IPS-20b (cell line): ENCODE results near the gene LRWD1.
"Not testable (repeated sequence)": the region's sequence is repeated elsewhere in the genome, so short reads cannot be mapped to it uniquely, and the experiment has no call there.

Experiments
- H3K27ac ChIP-seq: one replicate; pipeline ENCODE4 v1.5.1; 2013; ENCODE audit warnings: low read length
- H3K27me3 ChIP-seq: 2 replicates; pipeline ENCODE4 v1.6.1; 2013; ENCODE audit warnings: mild to moderate bottlenecking, low read length, inconsistent platforms; ENCODE audit not compliant: insufficient read depth
- H3K36me3 ChIP-seq: 2 replicates; pipeline ENCODE4 v1.6.1; 2013; ENCODE audit warnings: low read depth, mild to moderate bottlenecking, inconsistent platforms, low read length, moderate library complexity; ENCODE audit not compliant: insufficient read depth
- H3K4me1 ChIP-seq: 2 replicates; pipeline ENCODE4 v1.6.1; 2013; ENCODE audit warnings: mild to moderate bottlenecking, control low read depth, inconsistent platforms, low read length, moderate library complexity; ENCODE audit not compliant: insufficient read depth
- H3K4me3 ChIP-seq: 2 replicates; pipeline ENCODE4 v1.5.1; 2013; ENCODE audit warnings: mild to moderate bottlenecking, low read length, inconsistent platforms
- H3K9ac ChIP-seq: 2 replicates; pipeline ENCODE4 v1.6.1; 2013; ENCODE audit warnings: low read depth, mild to moderate bottlenecking, inconsistent platforms, low read length, moderate library complexity
- H3K9me3 ChIP-seq: 2 replicates; pipeline ENCODE4 v1.6.1; 2013; ENCODE audit warnings: mild to moderate bottlenecking, low read depth, low read length, inconsistent platforms; ENCODE audit not compliant: insufficient read depth

Gene LRWD1

DNA sequence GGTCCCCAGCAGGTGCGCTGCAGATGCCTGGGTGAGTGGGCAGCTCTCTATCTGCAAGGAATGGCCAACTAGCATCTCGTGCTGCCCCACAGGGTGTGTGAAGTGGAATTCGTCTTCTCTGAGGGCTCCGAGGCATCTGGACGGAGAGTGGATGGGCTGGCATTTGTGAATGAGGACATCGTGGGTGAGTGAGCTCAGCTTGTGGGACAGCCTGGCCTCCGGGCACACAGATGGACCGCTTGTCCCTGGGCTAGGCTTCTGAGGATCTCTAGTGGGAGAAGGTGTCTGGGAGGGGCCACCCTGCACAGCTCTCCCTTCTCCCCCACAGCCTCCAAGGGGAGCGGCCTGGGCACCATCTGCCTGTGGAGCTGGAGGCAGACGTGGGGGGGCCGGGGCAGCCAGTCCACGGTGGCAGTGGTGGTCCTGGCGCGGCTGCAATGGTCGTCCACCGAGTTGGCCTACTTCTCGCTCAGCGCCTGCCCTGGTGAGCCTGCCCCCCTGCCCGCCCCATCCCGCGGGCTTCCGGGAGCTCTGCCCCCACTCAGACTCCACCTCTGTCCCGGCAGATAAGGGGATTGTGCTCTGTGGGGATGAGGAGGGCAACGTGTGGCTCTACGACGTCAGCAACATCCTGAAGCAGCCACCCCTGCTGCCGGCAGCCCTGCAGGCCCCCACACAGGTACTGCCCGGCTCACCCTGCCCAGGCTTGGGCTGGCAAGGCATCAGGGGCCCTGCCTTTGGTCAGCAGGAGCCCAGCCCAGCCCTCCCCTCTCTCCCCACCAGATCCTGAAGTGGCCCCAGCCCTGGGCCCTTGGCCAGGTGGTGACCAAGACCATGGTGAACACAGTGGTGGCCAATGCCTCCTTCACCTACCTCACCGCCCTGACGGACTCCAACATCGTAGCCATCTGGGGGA lies 7.6 kb downstream of the LRWD1 start:
- H3K36me3 ChIP-seq = peaks cover 32% of the 10 kb centered on the region
- no peaks in the 10 kb centered on the region for H3K27me3 ChIP-seq
- no peak overlapping the region for H3K4me3 ChIP-seq
- no peaks in the 10 kb centered on the region for H3K9me3 ChIP-seq
- no peak overlapping the region for H3K27ac ChIP-seq
- H3K9ac ChIP-seq = no peak overlapping the region
- no peaks in the 10 kb centered on the region for H3K4me1 ChIP-seq

DNA sequence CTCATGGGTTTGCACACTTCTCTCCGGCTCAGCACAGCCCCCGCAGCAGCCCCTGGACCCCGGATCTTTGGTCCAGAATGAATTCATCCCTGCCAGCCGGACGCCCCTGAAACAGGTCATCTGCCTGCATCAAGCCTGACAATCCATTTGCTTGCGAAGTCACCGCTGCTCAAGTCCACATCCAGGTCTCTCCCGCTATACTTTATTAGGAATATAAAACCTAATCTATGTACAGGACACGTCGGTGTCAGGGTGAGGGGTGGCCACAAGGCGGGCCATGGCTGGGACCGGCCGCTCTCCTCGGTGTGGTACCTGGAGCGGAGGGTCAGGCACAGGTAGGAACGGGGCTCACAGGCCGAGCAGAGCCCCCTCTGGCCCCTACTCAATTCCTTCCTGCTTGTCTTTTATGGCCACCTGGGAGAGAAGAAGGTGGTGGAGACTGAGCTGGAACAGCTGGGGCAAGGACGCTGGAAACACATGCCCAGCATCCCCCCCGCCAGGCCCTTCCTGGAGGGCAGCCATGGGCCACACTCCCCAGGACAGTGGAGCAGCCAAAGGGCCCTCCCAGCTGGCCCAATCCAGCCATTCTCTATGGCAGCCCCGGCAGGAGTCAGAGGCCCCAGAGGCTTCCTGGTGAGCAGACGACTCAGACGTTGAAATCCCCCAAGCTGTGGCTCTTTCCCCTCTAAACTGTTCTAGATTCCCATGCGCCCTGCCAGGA lies 8.6 kb downstream of the LRWD1 start:
- Histone ChIP-seq H3K9ac (no peak overlapping the region), H3K27ac (no peak overlapping the region), H3K27me3 (no peaks in the 10 kb centered on the region), H3K4me1 (no peaks in the 10 kb centered on the region), H3K9me3 (no peaks in the 10 kb centered on the region), H3K36me3 (peaks cover 32% of the 10 kb centered on the region), H3K4me3 (no peak overlapping the region)

DNA sequence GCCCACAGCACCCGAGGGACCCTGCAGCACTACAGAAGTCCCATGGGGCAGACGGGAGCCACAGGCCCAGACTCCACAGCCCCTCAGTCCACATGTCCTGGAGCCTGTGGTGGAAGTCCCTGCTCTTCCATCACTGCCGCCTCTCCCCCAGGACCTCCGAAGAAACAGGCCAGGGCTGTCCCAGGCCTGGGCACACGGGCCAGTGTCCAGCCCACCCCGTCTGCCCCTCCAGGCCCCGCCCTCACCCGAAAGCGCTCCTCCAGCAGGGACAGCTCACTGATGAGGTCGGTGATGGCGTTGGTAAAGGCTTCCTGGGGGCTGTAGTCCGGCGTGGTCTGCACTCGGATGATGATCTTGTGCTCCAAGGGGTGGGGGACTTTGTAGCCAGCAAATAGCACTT lies 9.3 kb downstream of the LRWD1 start:
- H3K4me3 ChIP-seq, H3K4me1 ChIP-seq, H3K27ac ChIP-seq, H3K9me3 ChIP-seq, H3K27me3 ChIP-seq, H3K9ac ChIP-seq: not testable (repeated sequence)
- H3K36me3 ChIP-seq = peaks cover 32% of the 10 kb centered on the region

DNA sequence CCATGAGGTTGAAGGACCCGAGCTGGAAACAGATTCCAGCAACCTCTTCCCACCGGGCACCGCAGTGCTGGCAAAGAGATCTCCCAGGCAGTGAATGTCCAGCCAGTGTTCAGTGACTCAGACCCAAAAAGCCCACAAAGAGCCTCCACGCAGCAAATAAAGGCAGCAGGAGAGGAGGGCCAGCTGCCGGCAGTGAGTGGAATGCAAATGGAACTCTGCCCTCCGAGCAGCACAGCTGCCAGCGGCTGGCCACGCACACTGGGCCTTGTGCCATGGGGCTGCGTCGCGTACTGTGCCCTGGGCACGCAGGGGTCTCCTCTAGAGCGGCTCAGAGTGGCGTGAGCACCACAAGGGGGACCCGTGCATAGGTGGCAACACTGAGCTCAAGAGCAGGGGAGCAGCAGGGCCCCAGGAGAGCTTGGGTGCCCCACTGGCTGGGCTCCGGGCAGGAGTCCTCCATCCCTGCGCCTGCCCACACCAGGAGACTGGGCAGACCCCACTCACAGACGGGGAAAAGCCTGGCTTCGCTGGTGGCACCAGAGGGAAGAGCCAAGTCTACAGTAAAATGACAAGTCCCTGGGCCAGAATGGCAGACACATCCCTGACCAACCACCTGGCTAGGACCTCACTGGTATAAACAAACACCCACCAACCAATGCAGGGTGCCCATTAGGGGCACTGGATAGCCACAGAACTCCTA lies 10.1 kb downstream of the LRWD1 start:
- peaks cover 26% of the 10 kb centered on the region for H3K36me3 ChIP-seq
- not testable (repeated sequence) for H3K9me3 ChIP-seq, H3K27me3 ChIP-seq, H3K4me1 ChIP-seq, H3K9ac ChIP-seq, H3K4me3 ChIP-seq, H3K27ac ChIP-seq

DNA sequence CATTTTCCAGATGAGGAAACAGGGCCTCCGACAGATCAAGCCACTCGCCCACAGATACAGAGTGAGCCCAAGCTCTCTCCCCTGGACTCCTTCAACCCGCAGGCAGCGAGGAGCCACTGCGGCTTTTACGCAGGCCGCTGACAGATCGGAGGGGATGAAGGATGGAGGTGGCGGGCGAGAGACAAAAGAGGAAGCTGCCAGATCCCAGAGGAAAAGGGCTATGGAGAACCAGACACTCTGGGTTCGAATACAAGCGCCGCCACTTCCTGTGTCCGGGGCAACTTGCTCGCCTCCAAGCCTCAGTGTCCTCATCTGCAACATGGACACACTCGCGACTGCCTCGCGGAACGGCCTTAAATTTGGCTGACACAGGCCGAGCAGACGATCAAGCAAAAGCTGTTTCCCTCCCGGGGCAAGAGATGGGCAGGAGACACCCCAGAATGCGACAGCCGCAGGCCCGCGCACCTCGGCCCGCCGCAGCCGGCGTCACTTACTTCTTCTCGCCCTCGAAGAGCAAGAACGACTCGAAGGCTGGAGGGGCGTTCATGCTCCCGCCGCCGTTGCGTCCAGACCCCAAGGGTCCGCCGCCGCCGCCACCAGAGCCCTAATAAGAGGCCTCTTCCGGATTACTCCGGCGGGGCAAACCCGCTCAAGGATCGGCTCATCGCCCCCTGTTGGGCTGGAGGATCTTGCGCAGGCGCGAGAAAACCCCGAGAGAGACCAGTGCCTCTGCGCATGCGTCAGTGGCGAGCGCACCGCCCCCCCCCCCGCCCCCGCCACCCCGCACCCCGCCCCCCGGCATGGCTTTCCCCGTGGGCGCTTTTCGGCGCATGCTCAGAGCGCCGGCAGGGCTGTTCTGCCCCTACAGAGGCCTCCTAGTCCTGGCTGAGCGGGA lies 13.8 kb downstream of the LRWD1 start, which contains the start of gene POLR2J:
Gene POLR2J, minus strand, starts transcription at position 609 of the 895 bp plus-strand sequence. Its CDS starts 62 bp downstream, at position 547.
- peak within 1 kb of the TSS; percentile 47; the same call in 1 of the 2 replicates for H3K4me3 ChIP-seq
- H3K27ac ChIP-seq, H3K9me3 ChIP-seq, H3K4me1 ChIP-seq, H3K27me3 ChIP-seq, H3K9ac ChIP-seq, H3K36me3 ChIP-seq: not testable (repeated sequence)

DNA sequence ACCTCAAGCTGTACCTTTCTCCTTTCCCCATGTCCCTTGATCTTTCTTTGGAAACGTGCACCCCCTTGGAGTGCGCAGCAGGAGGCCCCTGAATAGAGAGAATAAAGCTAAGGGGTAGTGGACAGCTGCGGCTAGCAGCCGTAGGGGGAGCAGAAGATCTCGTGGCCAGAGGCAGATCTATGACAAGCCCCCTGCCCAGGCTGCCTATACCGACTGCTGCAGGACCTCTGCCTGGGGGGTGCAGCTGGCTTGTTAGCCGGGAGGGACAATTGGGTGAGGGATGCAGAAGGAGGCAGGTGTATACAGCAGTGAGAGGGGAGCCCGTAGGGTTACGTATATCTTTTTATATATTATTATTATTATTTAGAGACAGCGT lies 14.4 kb downstream of the LRWD1 start:
- H3K4me3 ChIP-seq, H3K4me1 ChIP-seq, H3K27ac ChIP-seq: not testable (repeated sequence)

DNA sequence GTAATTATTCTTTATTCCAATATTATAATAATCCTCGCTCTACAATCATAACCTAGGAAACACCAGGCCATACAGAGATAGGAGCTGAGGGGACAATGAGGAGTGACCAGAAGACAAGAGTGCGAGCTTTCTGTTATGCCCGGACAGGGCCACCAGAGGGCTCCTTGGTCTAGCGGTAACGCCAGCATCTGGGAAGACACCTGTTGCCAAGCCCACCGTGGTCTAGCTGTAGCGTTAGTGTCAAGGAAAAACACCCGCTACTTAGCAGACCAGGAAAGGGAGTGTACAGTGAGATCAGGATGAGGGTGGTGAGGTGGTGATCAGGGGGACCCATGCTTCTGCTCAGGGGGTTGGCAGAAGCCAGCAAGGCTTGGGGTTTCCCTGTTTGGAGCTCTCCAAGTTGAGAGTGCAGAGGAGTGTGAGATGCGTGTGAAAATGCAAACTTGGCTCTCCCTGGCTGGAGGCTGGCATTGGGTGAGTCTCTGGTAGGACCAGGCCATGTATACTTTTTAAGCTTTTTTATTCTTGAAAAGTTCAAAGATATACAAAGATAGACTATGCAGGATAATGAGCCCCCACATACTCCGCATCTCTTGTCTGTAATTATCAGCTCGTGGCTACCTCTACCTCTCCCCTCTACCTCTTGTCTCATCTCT lies 15.3 kb downstream of the LRWD1 start:
- not testable (repeated sequence) for H3K36me3 ChIP-seq, H3K27ac ChIP-seq, H3K9ac ChIP-seq, H3K9me3 ChIP-seq, H3K27me3 ChIP-seq, H3K4me1 ChIP-seq, H3K4me3 ChIP-seq

More for the DNA sequence above, 14.4 kb downstream of the LRWD1 start:
- not testable (repeated sequence) for H3K9me3 ChIP-seq, H3K36me3 ChIP-seq, H3K27me3 ChIP-seq, H3K9ac ChIP-seq

DNA sequence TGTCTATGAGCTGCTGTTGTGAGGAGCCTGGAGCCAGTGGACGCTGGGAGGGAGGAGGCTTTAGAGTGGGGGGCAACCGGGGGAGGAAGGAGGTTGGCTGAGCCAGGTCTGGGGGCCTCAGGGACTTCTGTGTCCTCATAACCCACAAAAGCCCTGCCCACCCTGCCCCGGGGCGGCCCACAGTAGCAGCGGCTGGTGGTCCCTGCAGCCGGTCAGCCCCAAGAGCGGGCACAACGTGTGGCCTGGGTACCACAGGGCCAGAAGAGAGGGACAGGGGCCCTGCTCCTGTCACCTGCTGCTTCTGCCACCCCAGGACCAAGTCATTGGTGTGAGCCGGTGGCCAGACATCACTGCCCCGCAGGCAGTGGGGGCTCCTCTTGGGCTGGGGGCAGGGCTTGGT lies 17.2 kb downstream of the LRWD1 start:
- H3K27ac ChIP-seq, H3K4me3 ChIP-seq, H3K4me1 ChIP-seq, H3K9ac ChIP-seq, H3K27me3 ChIP-seq, H3K9me3 ChIP-seq, H3K36me3 ChIP-seq: not testable (repeated sequence)

DNA sequence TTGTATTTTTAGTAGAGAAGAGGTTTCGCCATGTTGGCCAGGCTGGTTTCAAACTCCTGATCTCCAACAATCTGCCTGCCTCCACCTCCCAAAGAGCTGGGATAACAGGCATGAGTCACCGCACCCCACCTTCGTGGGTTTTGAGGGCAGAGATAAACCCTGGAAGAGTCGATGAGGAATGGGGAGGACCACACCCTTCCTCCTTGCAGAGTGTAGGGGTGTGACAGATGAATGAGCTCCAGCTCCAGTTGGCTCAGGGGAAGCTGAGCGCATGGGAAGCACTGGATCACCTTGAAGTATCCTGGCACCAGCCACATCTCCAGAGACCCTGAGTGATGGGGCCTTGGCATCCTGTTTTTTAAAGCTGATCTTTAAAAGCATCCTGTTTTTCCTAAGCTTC lies 19.5 kb downstream of the LRWD1 start:
- not testable (repeated sequence) for H3K9ac ChIP-seq, H3K4me3 ChIP-seq, H3K36me3 ChIP-seq, H3K9me3 ChIP-seq, H3K27ac ChIP-seq, H3K27me3 ChIP-seq, H3K4me1 ChIP-seq

DNA sequence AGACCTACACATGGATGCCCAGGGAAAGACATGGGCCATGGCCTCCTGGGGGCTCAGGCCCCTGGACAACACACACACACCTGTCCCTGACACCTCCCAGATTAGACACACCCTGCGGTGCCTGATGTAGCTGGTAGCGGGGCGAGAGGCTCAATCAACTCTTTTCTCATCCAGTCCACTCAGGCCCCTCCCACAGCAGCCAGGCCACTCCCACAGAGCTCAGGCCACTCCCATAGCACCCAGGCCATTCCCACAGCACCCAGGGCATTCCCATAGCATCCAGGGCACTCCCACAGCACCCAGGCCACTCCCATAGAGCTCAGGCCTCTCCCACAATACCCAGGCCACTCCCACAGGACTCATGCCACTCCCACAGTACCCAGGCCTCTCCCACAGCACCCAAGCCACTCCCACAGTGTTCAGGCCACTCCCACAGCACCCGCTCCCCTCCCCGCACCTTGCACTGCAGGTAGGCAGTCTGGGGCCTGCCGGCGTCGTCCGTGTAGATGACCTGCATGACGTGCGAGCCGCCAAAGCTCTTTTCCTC lies 25.8 kb downstream of the LRWD1 start:
- not testable (repeated sequence) for H3K27ac ChIP-seq, H3K4me3 ChIP-seq, H3K4me1 ChIP-seq, H3K27me3 ChIP-seq, H3K9ac ChIP-seq, H3K9me3 ChIP-seq, H3K36me3 ChIP-seq
